Measurements from ENCODE around the gene NFKB1.

GRCh38 chr4:102564399-102565059, 63.4 kb downstream of the NFKB1 start:
- TF ChIP-seq POLR2A (IDR thresholded peaks at IDR 0.05) (no peak), CTCF (IDR thresholded peaks at IDR 0.05 in 4 of 5, conservative IDR thresholded peaks at IDR 0.05 in 1 of 5) (no peak)
